HL-60 (cell line): ENCODE results near the gene PSMD11.

ENCODE experiments used
- GABPA ChIP-seq: IDR thresholded peaks from 2 replicates; pipeline ENCODE4 v1.6.1; 2012; ENCODE audit warnings: low read depth
- POLR2AphosphoS5 ChIP-seq: IDR thresholded peaks from 2 replicates; pipeline ENCODE4 v1.6.1; 2012; ENCODE audit warnings: low read depth
- SPI1 ChIP-seq: IDR thresholded peaks from 2 replicates; pipeline ENCODE4 v1.6.1; 2012; ENCODE audit warnings: low read depth, mild to moderate bottlenecking, borderline replicate concordance
- TF ChIP-seq, protein P1 (sequence below): IDR thresholded peaks from one replicate; pipeline ENCODE4 v1.5.1; 2011; ENCODE audit warnings: low read length, control low read depth, inconsistent platforms; ENCODE audit not compliant: insufficient read depth
- TF ChIP-seq, protein P2 (sequence below): IDR thresholded peaks from 2 replicates; pipeline ENCODE4 v1.6.1; 2012; ENCODE audit warnings: low read depth; ENCODE audit not compliant: insufficient replicate concordance

DNA sequence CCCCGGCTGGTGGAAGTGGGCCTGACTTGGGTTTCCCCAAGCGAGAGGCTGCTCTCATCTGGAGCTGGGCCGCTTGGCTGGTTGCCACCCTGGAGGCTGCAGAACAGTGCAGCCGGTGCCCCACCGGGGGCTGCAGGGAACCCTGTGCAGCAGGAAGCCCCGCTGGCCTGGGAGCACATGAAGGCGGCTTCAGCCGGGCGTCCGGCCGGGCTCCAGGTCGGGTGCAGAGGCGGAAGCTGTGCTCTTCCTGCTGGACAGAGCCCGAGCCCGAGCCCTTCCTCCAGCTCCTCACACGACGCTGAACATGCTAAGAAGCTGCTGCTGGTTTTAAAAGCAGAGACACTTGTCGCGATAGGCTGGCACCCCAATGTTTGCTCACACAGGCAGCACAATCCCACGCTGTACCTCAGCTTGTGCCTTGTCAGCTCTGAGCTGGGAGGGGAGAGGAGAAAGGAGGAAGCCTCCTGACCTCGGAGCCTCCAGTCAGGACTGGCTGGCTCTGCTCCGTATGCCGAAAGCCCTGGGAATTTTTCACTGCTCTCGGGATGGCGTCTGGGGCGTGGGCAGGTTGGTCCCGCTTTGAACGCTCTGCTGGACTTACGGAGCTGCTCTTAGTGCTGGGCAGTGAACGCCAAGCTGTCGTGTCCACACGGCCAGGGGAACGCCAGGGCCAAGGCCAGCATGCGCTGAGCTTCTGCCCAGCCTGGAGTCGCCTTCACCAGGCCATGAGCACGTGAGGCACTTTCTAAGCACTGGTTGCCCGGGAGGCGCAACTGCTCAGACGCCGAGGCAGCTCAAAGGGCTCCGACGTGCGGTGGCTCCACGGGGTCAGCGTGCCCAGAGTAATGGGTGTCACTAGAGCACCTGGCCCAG is 51.3 kb downstream of the PSMD11 start:
- TF ChIP-seq, protein P1, sequence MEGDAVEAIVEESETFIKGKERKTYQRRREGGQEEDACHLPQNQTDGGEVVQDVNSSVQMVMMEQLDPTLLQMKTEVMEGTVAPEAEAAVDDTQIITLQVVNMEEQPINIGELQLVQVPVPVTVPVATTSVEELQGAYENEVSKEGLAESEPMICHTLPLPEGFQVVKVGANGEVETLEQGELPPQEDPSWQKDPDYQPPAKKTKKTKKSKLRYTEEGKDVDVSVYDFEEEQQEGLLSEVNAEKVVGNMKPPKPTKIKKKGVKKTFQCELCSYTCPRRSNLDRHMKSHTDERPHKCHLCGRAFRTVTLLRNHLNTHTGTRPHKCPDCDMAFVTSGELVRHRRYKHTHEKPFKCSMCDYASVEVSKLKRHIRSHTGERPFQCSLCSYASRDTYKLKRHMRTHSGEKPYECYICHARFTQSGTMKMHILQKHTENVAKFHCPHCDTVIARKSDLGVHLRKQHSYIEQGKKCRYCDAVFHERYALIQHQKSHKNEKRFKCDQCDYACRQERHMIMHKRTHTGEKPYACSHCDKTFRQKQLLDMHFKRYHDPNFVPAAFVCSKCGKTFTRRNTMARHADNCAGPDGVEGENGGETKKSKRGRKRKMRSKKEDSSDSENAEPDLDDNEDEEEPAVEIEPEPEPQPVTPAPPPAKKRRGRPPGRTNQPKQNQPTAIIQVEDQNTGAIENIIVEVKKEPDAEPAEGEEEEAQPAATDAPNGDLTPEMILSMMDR = no peak
- TF ChIP-seq, protein P2, sequence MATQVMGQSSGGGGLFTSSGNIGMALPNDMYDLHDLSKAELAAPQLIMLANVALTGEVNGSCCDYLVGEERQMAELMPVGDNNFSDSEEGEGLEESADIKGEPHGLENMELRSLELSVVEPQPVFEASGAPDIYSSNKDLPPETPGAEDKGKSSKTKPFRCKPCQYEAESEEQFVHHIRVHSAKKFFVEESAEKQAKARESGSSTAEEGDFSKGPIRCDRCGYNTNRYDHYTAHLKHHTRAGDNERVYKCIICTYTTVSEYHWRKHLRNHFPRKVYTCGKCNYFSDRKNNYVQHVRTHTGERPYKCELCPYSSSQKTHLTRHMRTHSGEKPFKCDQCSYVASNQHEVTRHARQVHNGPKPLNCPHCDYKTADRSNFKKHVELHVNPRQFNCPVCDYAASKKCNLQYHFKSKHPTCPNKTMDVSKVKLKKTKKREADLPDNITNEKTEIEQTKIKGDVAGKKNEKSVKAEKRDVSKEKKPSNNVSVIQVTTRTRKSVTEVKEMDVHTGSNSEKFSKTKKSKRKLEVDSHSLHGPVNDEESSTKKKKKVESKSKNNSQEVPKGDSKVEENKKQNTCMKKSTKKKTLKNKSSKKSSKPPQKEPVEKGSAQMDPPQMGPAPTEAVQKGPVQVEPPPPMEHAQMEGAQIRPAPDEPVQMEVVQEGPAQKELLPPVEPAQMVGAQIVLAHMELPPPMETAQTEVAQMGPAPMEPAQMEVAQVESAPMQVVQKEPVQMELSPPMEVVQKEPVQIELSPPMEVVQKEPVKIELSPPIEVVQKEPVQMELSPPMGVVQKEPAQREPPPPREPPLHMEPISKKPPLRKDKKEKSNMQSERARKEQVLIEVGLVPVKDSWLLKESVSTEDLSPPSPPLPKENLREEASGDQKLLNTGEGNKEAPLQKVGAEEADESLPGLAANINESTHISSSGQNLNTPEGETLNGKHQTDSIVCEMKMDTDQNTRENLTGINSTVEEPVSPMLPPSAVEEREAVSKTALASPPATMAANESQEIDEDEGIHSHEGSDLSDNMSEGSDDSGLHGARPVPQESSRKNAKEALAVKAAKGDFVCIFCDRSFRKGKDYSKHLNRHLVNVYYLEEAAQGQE = peak; percentile 57
- TF ChIP-seq POLR2AphosphoS5 (no peak), GABPA (no peak), SPI1 (no peak)
